H1 (cell line): ENCODE measurements around the gene PGP. TPM values are rescaled to one million over a fixed set of nuclear protein-coding genes. Genes with fewer than 3 reads are reported as not detected.
A peak's percentile ranks its signal among the peaks of the same experiment; 100 is the strongest.

Experiments used
- CHD1 ChIP-seq: IDR thresholded peaks from 2 replicates; pipeline ENCODE4 v1.6.1; 2012; ENCODE audit warnings: low read depth, low read length, improper control_type of control experiment
- CHD7 ChIP-seq: fragments of 300-600 bp; sonication (generic); IDR thresholded peaks from 2 replicates; pipeline ENCODE4 v1.7.1; 2012; ENCODE audit warnings: low read length, moderate library complexity, mild to moderate bottlenecking, inconsistent platforms; ENCODE audit not compliant: insufficient replicate concordance
- EP300 ChIP-seq, 2 experiments: IDR thresholded peaks; 1 replicate in 1 of 2; 2 replicates in 1 of 2; pipeline ENCODE4 v1.6.1; 2011 to 2012; ENCODE audit warnings: low read depth in 2 of 2, low read length in 2 of 2, mild to moderate bottlenecking in 2 of 2, borderline replicate concordance in 1 of 2, inconsistent platforms in 1 of 2, moderate library complexity in 1 of 2
- JUND ChIP-seq: IDR thresholded peaks from 2 replicates; pipeline ENCODE4 v1.6.1; 2011; ENCODE audit warnings: mild to moderate bottlenecking, improper control_type of control experiment, low read length
- KDM4A ChIP-seq: IDR thresholded peaks from one replicate; pipeline ENCODE4 v1.7.1; 2012; ENCODE audit warnings: low read depth, mild to moderate bottlenecking, moderate library complexity, low read length, inconsistent platforms; ENCODE audit not compliant: severe bottlenecking
- PHF8 ChIP-seq: fragments of 200-600 bp; sonication (generic); conservative IDR thresholded peaks from 2 replicates; pipeline ENCODE4 v1.7.1; 2012; ENCODE audit warnings: low read depth, mild to moderate bottlenecking, inconsistent platforms, low read length, moderate library complexity
- POLR2A ChIP-seq, 2 experiments: IDR thresholded peaks; 1 replicate in 1 of 2; 2 replicates in 1 of 2; pipeline ENCODE4 v1.6.1; 2011; ENCODE audit warnings: low read depth in 2 of 2, low read length in 2 of 2, mild to moderate bottlenecking in 2 of 2; ENCODE audit errors: control extremely low read depth in 1 of 2
- POLR2AphosphoS5 ChIP-seq: IDR thresholded peaks from 2 replicates; pipeline ENCODE4 v1.6.1; 2011; ENCODE audit warnings: low read depth, low read length
- SIX5 ChIP-seq: IDR thresholded peaks from 2 replicates; pipeline ENCODE4 v1.6.1; 2011; ENCODE audit warnings: mild to moderate bottlenecking, low read depth, low read length
- TAF1 ChIP-seq: IDR thresholded peaks from 2 replicates; pipeline ENCODE4 v1.6.1; 2011; ENCODE audit warnings: mild to moderate bottlenecking, low read depth, low read length
- TBP ChIP-seq: IDR thresholded peaks from 2 replicates; pipeline ENCODE4 v1.6.1; 2011; ENCODE audit warnings: low read depth, low read length, improper control_type of control experiment
- polyA plus RNA-seq, 7 experiments: library from polyadenylated mRNA; depleted of rRNA in 3 of 7; stranded (reverse) in 5 of 7; unstranded in 2 of 7; fragments of >200 nt in 5 of 7; fragments of 200-250 nt in 2 of 7; gene quantifications; 1 replicate in 5 of 7; 2 replicates in 1 of 7; 4 replicates in 1 of 7; pipeline versions ENCODE4 v1.2.1 to v1.2.3, GENCODE V29; 2011 to 2013; ENCODE audit warnings: missing spikeins in 2 of 7, mixed read lengths in 2 of 7
- total RNA-seq: library from RNA; stranded (reverse); fragmentation: NEBNext Ultra II Directional; extraction: Animal tissue kit (Norgen Biotek cat#: 25700); gene quantifications from 2 replicates; pipeline ENCODE4 v1.2.1, GENCODE V29; 2021

The PGP gene
- total and polyA plus RNA-seq, 2 of the 8 experiments (the other 6 are each of a cell fraction or from before 2014, with no cell fraction given), result 30.9 to 55.9 TPM

- peak; percentile 96 for TF ChIP-seq TAF1
- no peak for TF ChIP-seq SIX5
- TF ChIP-seq JUND, result no peak
- peak; percentile 89 to 90 for TF ChIP-seq POLR2A (IDR thresholded peaks at IDR 0.05; ENCODE audit: control extremely low read depth in 1 of 2, low read depth in 2 of 2, low read length in 2 of 2)
- peak; percentile 39 for TF ChIP-seq KDM4A
- TF ChIP-seq EP300 (IDR thresholded peaks at IDR 0.05; ENCODE audit: borderline replicate concordance in 1 of 2, low read depth in 2 of 2, low read length in 2 of 2), result peak in 1 of 2 experiments; percentile 77; a peak in 1 of 3 replicates
- TF ChIP-seq PHF8, result peak; percentile 87
- peak; percentile 90 for TF ChIP-seq TBP
- peak; percentile 91 for TF ChIP-seq POLR2AphosphoS5
- no peak for TF ChIP-seq CHD7
- TF ChIP-seq CHD1, result no peak
These were observed 36.9 kb upstream of the PGP start, which contains the start of gene ECI1 (continued) for GRCh38 chr16:2251296-2252111.
